ENCODE data around the gene SLC6A6. TPM values are rescaled to one million over a fixed set of nuclear protein-coding genes. Genes with fewer than 3 reads are reported as not detected.
"Not testable (repeated sequence)": the region's sequence is repeated elsewhere in the genome, so short reads cannot be mapped to it uniquely, and the experiment has no call there.

The SLC6A6 gene
- polyA plus RNA-seq, 1 donor (not counting 4 experiments of a cell fraction or from before 2014, with no cell fraction given), result 8.3 TPM

- Histone ChIP-seq H3K4me3 (ENCODE audit: control insufficient read depth in 2 of 3, extremely low read depth in 1 of 3, insufficient read depth in 2 of 3, low read depth in 1 of 3, low read length in 3 of 3) (no peak overlapping the region), H3K9me1 (ENCODE audit: control insufficient read depth, extremely low read depth, insufficient read depth, low read length) (no peaks in the 10 kb centered on the region), H3K9me3 (ENCODE audit: control insufficient read depth, low read depth, low read length) (no peaks in the 10 kb centered on the region), H3K27me3 (ENCODE audit: control insufficient read depth, extremely low read depth, insufficient read depth, low read length) (no peaks in the 10 kb centered on the region), H3K36me3 (ENCODE audit: control insufficient read depth in 2 of 2, extremely low read depth in 1 of 2, insufficient read depth in 2 of 2, low read length in 2 of 2) (no peaks in the 10 kb centered on the region), H3K27ac (ENCODE audit: control insufficient read depth, insufficient read depth, low read length) (no peak overlapping the region), H3K4me1 (ENCODE audit: control insufficient read depth, extremely low read depth, insufficient read depth, low read length) (peaks cover 24% of the 10 kb centered on the region), H2AFZ (ENCODE audit: control insufficient read depth, low read length) (no peak overlapping the region), H3K79me2 (ENCODE audit: control insufficient read depth, insufficient read depth, low read length) (peaks cover 7% of the 10 kb centered on the region), H4K20me1 (ENCODE audit: control insufficient read depth, extremely low read depth, insufficient read depth, low read length) (no peaks in the 10 kb centered on the region), H3K9ac (ENCODE audit: control insufficient read depth, extremely low read depth, insufficient read depth, low read length) (no peak overlapping the region), H3K4me2 (ENCODE audit: control insufficient read depth, extremely low read depth, insufficient read depth, low read depth, low read length) (no peak overlapping the region)
- no peak for TF ChIP-seq EZH2 (IDR thresholded peaks at IDR 0.05; ENCODE audit: low read length)
- TF ChIP-seq CTCF (optimal IDR thresholded peaks at IDR 0.05 in 1 of 3, IDR thresholded peaks at IDR 0.05 in 1 of 3, conservative IDR thresholded peaks at IDR 0.05 in 1 of 3; ENCODE audit: extremely low read depth in 1 of 3, insufficient read depth in 2 of 3, low read length in 3 of 3), result no peak
- FAIRE-seq, result no peak
- dilution Hi-C loops (cut with MboI; ENCODE audit: extremely low pct_ligation_motif_present, low sequenced_read_pairs), result no loop called here
- DNase-seq (ENCODE audit: low read depth, low spot score), result no peak
Observed at GRCh38 chr3:14436954-14437281, 34.5 kb downstream of the SLC6A6 start.

GRCh38 chr3:14437705-14438104 is 35.3 kb downstream of the SLC6A6 start:
- H3K4me2 ChIP-seq (ENCODE audit: control insufficient read depth, extremely low read depth, insufficient read depth, low read depth, low read length); FAIRE-seq; dilution Hi-C loops (cut with MboI; ENCODE audit: extremely low pct_ligation_motif_present, low sequenced_read_pairs); H3K9ac ChIP-seq (ENCODE audit: control insufficient read depth, extremely low read depth, insufficient read depth, low read length); H3K9me1 ChIP-seq (ENCODE audit: control insufficient read depth, extremely low read depth, insufficient read depth, low read length); H3K79me2 ChIP-seq (ENCODE audit: control insufficient read depth, insufficient read depth, low read length); H3K9me3 ChIP-seq (ENCODE audit: control insufficient read depth, low read depth, low read length); H3K27ac ChIP-seq (ENCODE audit: control insufficient read depth, insufficient read depth, low read length); H3K4me3 ChIP-seq (ENCODE audit: control insufficient read depth in 2 of 3, extremely low read depth in 1 of 3, insufficient read depth in 2 of 3, low read depth in 1 of 3, low read length in 3 of 3); H3K27me3 ChIP-seq (ENCODE audit: control insufficient read depth, extremely low read depth, insufficient read depth, low read length); H2AFZ ChIP-seq (ENCODE audit: control insufficient read depth, low read length); H3K36me3 ChIP-seq (ENCODE audit: control insufficient read depth in 2 of 2, extremely low read depth in 1 of 2, insufficient read depth in 2 of 2, low read length in 2 of 2); DNase-seq (ENCODE audit: low read depth, low spot score); H4K20me1 ChIP-seq (ENCODE audit: control insufficient read depth, extremely low read depth, insufficient read depth, low read length): not testable (repeated sequence)
- peaks cover 16% of the 10 kb centered on the region for H3K4me1 ChIP-seq (ENCODE audit: control insufficient read depth, extremely low read depth, insufficient read depth, low read length)

GRCh38 chr3:14438262-14438661 is 35.9 kb downstream of the SLC6A6 start:
- TF ChIP-seq EZH2 (IDR thresholded peaks at IDR 0.05; ENCODE audit: low read length) (no peak), CTCF (optimal IDR thresholded peaks at IDR 0.05 in 1 of 3, IDR thresholded peaks at IDR 0.05 in 1 of 3, conservative IDR thresholded peaks at IDR 0.05 in 1 of 3; ENCODE audit: extremely low read depth in 1 of 3, insufficient read depth in 2 of 3, low read length in 3 of 3) (no peak)
- H3K4me1 ChIP-seq (ENCODE audit: control insufficient read depth, extremely low read depth, insufficient read depth, low read length), result peaks cover 13% of the 10 kb centered on the region
- peaks cover 7% of the 10 kb centered on the region for H3K79me2 ChIP-seq (ENCODE audit: control insufficient read depth, insufficient read depth, low read length)
- no peaks in the 10 kb centered on the region for H3K36me3 ChIP-seq (ENCODE audit: control insufficient read depth in 2 of 2, extremely low read depth in 1 of 2, insufficient read depth in 2 of 2, low read length in 2 of 2)
- H3K9me3 ChIP-seq (ENCODE audit: control insufficient read depth, low read depth, low read length), result no peaks in the 10 kb centered on the region
- DNase-seq (ENCODE audit: low read depth, low spot score), result no peak
- no peak overlapping the region for H3K4me2 ChIP-seq (ENCODE audit: control insufficient read depth, extremely low read depth, insufficient read depth, low read depth, low read length)
- H3K27me3 ChIP-seq (ENCODE audit: control insufficient read depth, extremely low read depth, insufficient read depth, low read length), result no peaks in the 10 kb centered on the region
- H3K4me3 ChIP-seq (ENCODE audit: control insufficient read depth in 2 of 3, extremely low read depth in 1 of 3, insufficient read depth in 2 of 3, low read depth in 1 of 3, low read length in 3 of 3), result no peak overlapping the region
- dilution Hi-C loops (cut with MboI; ENCODE audit: extremely low pct_ligation_motif_present, low sequenced_read_pairs), result no loop called here
- H4K20me1 ChIP-seq (ENCODE audit: control insufficient read depth, extremely low read depth, insufficient read depth, low read length), result no peaks in the 10 kb centered on the region
- H3K27ac ChIP-seq (ENCODE audit: control insufficient read depth, insufficient read depth, low read length), result no peak overlapping the region
- no peak overlapping the region for H3K9ac ChIP-seq (ENCODE audit: control insufficient read depth, extremely low read depth, insufficient read depth, low read length)
- no peak for FAIRE-seq
- H3K9me1 ChIP-seq (ENCODE audit: control insufficient read depth, extremely low read depth, insufficient read depth, low read length), result no peaks in the 10 kb centered on the region
- H2AFZ ChIP-seq (ENCODE audit: control insufficient read depth, low read length), result no peak overlapping the region
